Central memory CD8-positive, alpha-beta T cell (primary cell): ENCODE results near the gene SEMA5B.

ENCODE experiments used
- ATAC-seq: fragments of 150-1000 bp; cut with Tn5 transposase; replicated peaks from 2 replicates; pipeline ENCODE4 v1.10.0; 2022; ENCODE audit warnings: mild to moderate bottlenecking, moderate FRiP score, moderate number of reproducible peaks; ENCODE audit not compliant: poor library complexity, severe bottlenecking; ENCODE audit errors: extremely low read depth
- DNase-seq, 2 donors: peaks; one replicate each; pipeline ENCODE4 v3.0.0; 2021; ENCODE audit warnings: low spot score in 2 of 2
- H3K27ac Mint-ChIP-seq: one replicate; pipeline ENCODE4 v1.8.0; 2022; ENCODE audit warnings: low read depth, mild to moderate bottlenecking, moderate library complexity, mixed read lengths
- H3K27me3 Mint-ChIP-seq: one replicate; pipeline ENCODE4 v1.8.0; 2022; ENCODE audit warnings: mixed read lengths
- H3K36me3 Mint-ChIP-seq: one replicate; pipeline ENCODE4 v1.8.0; 2022; ENCODE audit warnings: mild to moderate bottlenecking, moderate library complexity, mixed read lengths; ENCODE audit not compliant: insufficient read depth
- H3K4me1 Mint-ChIP-seq: one replicate; pipeline ENCODE4 v1.8.0; 2022; ENCODE audit warnings: mixed read lengths
- H3K4me3 Mint-ChIP-seq: one replicate; pipeline ENCODE4 v1.8.0; 2022; ENCODE audit warnings: mild to moderate bottlenecking, moderate library complexity, mixed read lengths
- H3K9me3 Mint-ChIP-seq: one replicate; pipeline ENCODE4 v1.8.0; 2022; ENCODE audit warnings: mixed read lengths

Gene SEMA5B

DNA sequence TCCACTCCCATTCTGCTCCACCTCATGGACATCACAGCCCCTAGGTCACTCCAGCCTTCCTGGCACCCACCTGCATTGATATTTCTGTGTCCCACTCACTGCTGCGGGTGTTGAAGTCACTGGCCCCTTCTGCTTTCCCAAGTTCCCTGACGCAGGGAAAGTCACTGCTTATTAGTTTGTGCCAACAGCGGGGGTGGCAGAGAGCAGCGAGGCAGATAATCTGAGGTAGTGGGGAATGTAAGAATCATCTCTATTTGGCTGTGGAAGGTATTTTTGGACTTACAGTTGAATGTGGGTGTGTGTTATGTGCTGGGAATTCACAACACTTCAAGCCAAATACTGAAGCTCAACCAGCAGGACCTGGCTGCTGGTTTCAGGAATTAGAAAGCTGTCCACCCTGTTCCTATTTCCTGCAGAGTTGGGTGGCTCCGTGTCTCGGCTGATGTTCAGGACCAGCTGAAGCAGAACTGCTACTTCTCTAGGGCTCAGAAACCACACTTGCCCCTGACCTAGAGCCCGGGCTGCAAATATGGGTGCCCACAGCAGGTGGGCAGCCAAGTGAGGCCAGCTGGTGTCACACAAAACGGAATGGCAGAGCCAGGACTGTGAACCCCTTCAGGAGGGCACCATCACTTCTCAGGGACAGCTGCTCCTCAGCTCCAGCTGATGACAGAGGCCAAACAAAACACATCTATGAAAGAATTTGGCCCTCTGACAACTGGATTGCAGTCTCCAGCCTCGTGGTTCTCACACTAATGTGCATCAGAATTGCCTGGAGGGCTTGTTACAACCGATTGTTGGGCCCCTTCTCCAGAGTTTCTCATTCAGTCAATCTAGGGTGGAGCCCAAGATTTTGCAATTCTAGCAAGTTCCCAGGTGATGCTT, 57.7 kb downstream of the SEMA5B start:
- ATAC-seq, result no peak
- no peak overlapping the region for H3K4me3 Mint-ChIP-seq
- H3K27ac Mint-ChIP-seq, result no peak overlapping the region
- no peaks in the 10 kb centered on the region for H3K36me3 Mint-ChIP-seq
- no peak for DNase-seq
- peaks cover 8% of the 10 kb centered on the region for H3K27me3 Mint-ChIP-seq
- peaks cover 2% of the 10 kb centered on the region for H3K4me1 Mint-ChIP-seq
- H3K9me3 Mint-ChIP-seq, result no peaks in the 10 kb centered on the region

DNA sequence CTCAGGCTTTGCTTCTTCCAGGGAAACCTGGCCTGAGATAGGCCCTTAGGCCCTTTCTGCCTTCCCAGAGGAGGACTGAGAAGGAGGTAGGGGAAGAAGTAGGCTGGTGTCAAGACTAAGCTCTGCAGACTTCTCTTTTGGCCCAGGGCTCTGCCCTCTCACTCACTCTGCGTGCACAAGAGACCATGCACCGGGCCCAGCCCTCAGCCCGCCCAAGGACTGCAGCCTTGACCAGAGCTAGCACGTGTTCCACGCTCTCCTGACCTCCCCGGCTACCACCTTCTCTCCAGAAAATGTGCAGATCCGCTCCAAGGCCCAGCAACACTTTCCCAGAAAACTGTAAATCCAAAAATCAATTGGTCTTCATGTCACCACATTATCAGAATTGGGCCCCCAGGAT, 59.8 kb downstream of the SEMA5B start:
- Mint-ChIP-seq H3K27ac (no peak overlapping the region), H3K4me1 (no peaks in the 10 kb centered on the region), H3K36me3 (no peaks in the 10 kb centered on the region), H3K27me3 (no peaks in the 10 kb centered on the region), H3K4me3 (no peak overlapping the region), H3K9me3 (no peaks in the 10 kb centered on the region)
- ATAC-seq (no peak), DNase-seq (no peak)

DNA sequence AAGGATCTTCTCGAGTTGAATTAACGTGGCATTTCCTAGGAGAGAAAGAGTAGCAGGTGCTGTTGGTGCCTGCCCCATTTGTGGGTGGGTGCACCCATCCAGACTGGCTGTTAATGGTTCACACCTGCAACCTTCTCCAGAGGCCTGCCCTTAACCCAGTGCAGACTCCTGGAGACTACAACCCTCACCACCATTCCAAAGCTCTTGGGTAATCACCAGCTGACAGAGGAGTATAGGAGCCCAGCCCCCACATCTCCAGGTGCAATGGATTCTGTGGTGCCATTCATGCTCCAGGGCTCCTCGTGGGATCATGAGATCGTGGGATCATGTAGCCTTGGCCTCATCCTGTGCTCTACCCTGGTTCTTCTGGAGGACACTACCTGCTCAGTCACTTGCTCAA, 60.2 kb downstream of the SEMA5B start:
- H3K27ac Mint-ChIP-seq, result no peak overlapping the region
- no peak overlapping the region for H3K4me3 Mint-ChIP-seq
- ATAC-seq, result no peak
- DNase-seq, result no peak
- H3K36me3 Mint-ChIP-seq, result no peaks in the 10 kb centered on the region
- no peaks in the 10 kb centered on the region for H3K27me3 Mint-ChIP-seq
- H3K9me3 Mint-ChIP-seq, result no peaks in the 10 kb centered on the region
- no peaks in the 10 kb centered on the region for H3K4me1 Mint-ChIP-seq

DNA sequence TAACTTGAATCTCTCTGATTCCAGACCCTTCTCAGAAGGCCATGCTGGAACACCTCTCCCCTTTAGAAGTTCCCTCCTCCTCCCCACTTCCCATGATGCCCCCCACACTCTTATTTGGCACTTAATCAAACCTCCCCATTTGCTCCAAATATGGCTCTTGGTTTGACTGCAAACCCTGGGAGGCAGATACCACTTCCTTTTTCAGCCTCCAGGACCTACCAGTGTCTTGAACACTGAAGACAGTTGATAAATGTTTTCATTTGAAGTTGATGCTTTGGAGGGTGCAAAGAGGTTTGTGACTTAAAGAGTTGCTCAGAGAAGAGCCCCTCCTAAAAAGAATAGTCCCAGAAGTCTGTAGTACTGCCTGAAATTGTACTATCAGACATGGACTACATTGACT, 61.5 kb downstream of the SEMA5B start:
- DNase-seq (no peak), ATAC-seq (no peak)
- Mint-ChIP-seq H3K4me3 (no peak overlapping the region), H3K36me3 (no peaks in the 10 kb centered on the region), H3K27ac (no peak overlapping the region), H3K27me3 (peaks cover 1% of the 10 kb centered on the region), H3K4me1 (no peaks in the 10 kb centered on the region), H3K9me3 (no peaks in the 10 kb centered on the region)

DNA sequence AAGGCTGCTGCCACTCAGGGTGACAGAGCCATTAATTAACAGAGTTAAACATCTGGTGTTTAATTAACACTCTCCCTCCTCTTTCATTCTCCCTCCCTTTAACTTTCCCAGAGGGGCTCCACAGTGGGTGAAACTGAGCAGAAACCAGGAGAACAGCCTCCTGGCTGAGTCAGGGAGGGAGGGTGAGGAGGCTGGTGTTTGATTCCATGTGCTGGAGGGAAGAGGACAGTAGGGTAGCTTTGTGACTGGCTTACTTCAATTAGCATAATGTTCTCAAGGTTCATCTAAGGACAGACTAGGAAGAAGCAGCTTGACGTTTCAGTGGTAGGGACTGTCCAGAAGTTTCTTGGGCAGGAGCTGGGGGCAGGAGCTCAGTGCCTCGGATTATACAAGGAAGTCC, 62.8 kb downstream of the SEMA5B start:
- no peak overlapping the region for H3K27ac Mint-ChIP-seq
- H3K4me1 Mint-ChIP-seq, result no peaks in the 10 kb centered on the region
- H3K9me3 Mint-ChIP-seq, result no peaks in the 10 kb centered on the region
- H3K36me3 Mint-ChIP-seq, result no peaks in the 10 kb centered on the region
- ATAC-seq (no peak), DNase-seq (no peak)
- H3K4me3 Mint-ChIP-seq, result no peak overlapping the region
- peaks cover 9% of the 10 kb centered on the region for H3K27me3 Mint-ChIP-seq

DNA sequence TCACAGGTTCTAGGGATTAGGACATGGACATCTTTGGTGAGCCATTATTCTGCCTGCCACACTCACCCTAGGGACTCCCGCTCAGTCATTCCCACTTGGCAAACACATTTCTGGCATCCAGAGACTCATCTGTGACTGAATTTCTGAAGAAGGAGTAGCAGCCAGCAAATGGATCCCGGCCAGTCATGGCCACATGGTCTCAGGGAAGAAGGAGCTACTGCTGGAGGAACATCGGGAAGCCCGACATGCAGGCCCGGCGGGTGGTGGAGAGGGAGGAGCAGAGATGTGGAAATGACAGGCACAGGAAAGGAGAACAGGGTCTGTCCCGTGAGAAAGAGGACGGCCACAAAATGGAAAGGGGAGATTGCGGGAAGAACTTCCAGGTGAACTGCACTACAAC, 65.4 kb downstream of the SEMA5B start:
- Mint-ChIP-seq H3K27ac (no peak overlapping the region), H3K27me3 (peaks cover 11% of the 10 kb centered on the region), H3K4me1 (no peaks in the 10 kb centered on the region), H3K36me3 (no peaks in the 10 kb centered on the region), H3K4me3 (no peak overlapping the region), H3K9me3 (no peaks in the 10 kb centered on the region)
- ATAC-seq, result no peak
- no peak for DNase-seq

DNA sequence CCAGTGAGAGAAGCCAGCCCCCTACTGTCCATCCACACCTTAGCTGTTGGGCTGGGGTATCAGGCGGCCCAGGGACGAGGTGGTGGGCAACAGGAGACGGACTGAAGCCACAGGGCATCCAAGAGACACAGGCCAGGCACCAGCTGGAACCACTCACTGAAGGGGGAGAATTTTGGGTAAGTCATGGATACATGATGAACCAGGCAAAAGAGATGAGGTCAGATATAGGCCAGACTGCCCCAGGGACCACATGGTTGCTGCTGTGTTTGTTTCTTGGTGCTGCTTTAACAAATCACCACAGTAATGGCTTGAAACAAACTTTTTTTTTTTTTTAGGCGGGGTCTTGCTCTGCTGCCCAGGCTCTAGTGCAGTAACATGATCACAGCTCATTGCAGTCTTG, 66.4 kb downstream of the SEMA5B start:
- Mint-ChIP-seq H3K27ac (no peak overlapping the region), H3K27me3 (peaks cover 21% of the 10 kb centered on the region), H3K9me3 (no peaks in the 10 kb centered on the region), H3K4me3 (no peak overlapping the region), H3K36me3 (no peaks in the 10 kb centered on the region), H3K4me1 (no peaks in the 10 kb centered on the region)
- no peak for ATAC-seq
- no peak for DNase-seq

DNA sequence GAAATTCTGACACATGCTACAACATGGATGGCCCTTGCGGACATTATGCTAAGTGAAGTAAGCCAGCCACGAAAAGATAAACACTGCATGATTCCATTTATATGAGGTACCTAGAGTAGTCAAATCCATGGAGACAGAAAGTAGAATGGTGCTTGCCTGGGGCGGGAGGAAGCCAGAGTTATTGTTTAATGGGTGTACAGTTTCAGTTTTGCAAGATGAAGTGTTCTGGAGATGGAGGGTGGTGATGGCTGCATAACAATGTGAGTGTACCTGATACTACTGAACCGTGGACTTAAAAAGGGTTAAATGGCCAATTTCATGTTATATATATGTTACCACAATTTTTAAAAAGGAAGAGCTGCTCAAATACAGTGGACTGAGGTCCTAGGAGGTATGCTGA, 66.9 kb downstream of the SEMA5B start:
- no peak for DNase-seq
- Mint-ChIP-seq H3K9me3 (no peaks in the 10 kb centered on the region), H3K27me3 (peaks cover 26% of the 10 kb centered on the region), H3K4me3 (no peak overlapping the region), H3K36me3 (no peaks in the 10 kb centered on the region), H3K4me1 (no peaks in the 10 kb centered on the region), H3K27ac (no peak overlapping the region)
- ATAC-seq, result no peak

DNA sequence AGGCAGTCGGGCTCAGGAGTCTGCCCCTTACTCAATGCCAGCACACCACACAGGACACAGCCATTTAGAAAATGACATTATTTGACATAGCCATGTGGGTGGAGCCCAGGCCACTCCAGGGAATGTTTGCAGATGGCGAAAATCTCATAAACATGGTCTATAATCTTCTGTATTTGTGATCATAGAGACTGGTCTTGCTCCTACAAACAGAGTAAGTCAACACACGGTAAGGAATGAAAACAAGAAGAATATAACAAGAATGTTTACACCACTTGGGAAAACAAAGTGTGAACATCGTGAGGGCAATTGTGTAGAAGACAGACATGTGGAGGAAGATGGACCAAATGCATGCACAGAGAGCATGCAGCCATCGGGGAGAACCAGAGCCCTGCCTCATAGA, 68.2 kb downstream of the SEMA5B start:
- H3K27me3 Mint-ChIP-seq, result peaks cover 30% of the 10 kb centered on the region
- H3K4me1 Mint-ChIP-seq, result no peaks in the 10 kb centered on the region
- no peaks in the 10 kb centered on the region for H3K36me3 Mint-ChIP-seq
- no peak overlapping the region for H3K27ac Mint-ChIP-seq
- H3K4me3 Mint-ChIP-seq, result no peak overlapping the region
- ATAC-seq (no peak), DNase-seq (no peak)
- H3K9me3 Mint-ChIP-seq, result no peaks in the 10 kb centered on the region

DNA sequence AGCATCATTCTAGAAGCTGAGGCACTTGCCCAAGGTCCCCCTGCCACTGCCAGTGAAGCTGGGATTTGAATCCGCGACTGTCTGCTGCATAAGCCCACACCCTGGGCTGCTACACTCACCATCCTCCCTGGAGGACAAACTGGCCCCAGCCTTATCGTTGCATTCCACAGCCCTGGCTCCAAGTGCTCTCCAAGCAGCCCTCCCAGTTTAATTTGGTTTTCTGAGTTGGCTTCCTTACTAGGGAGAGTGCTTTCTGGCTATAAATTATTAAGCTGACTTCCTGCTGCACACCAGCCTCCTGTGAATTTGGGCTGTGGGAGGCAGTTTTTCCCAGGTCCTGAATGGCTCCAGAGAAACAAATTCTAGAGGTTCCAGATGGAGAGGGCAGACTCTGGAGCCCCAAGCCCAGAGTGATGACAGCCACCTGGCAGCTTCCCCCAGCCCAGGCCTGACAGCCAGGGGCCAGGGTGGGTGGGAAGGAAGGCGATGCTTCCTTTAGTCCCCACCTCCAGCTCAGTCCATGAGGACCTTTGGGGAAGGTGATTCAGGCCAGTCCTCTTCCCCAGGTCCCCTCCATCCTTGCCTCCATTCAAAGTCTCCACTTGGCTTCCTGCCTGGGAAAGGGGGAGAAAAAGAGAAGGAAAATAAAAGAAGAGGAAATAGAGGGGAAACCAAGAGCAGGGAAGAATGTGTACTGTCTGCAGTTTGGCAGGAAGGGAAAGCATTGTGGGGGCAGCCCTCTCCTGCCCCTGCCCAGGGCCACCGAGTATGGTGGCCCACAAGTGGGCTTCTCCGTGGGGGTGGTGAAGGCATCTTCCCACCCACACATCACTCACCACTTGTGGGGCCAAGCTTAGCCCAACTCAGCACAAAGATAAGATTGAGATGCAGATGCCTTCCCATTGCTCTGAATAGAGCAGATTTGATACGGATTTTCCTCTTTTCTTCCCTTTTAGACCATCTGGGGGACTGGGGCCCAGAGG, 69.6 kb downstream of the SEMA5B start:
- H3K27ac Mint-ChIP-seq, result no peak overlapping the region
- peaks cover 30% of the 10 kb centered on the region for H3K27me3 Mint-ChIP-seq
- no peaks in the 10 kb centered on the region for H3K36me3 Mint-ChIP-seq
- no peak overlapping the region for H3K4me3 Mint-ChIP-seq
- H3K4me1 Mint-ChIP-seq, result no peaks in the 10 kb centered on the region
- DNase-seq, result no peak
- H3K9me3 Mint-ChIP-seq, result no peaks in the 10 kb centered on the region
- no peak for ATAC-seq

DNA sequence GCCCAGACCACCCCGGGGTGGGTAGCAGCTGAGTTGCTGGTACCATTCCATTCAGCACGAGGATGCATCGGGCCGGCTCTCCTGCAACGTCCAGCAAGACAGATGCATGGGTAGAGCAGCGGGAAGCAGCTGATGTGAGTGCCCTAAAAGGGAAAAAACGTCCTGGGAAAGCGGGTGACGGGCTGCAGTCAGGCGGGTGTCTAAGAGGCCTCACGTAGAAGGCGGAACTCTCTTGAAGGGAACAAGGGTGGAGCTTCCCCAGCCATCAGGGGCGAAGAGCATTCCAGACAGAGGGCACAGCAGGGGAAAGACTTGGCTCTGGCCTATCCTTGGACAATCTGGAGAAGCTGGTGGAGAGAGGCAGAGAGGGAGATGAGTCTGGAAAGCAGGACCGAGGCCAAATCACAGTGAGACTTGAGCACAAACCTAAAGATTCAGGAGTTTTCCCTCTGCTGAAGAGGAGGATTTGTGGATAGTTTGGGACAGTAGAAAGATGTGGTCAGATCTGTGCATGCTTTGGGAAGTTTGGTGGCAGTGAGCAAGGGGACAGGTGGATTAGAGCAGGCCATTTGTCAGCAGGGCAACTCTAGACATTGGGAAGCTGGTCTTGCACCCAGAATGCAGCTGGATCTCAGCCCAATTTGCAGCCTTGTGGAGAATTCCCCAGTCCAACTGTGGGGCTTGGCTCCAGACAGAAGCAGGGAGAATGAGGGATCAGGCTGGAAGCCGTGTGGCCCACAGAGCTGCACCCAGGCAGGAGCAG, 70.7 kb downstream of the SEMA5B start:
- Mint-ChIP-seq H3K36me3 (no peaks in the 10 kb centered on the region), H3K4me1 (no peaks in the 10 kb centered on the region), H3K27ac (no peak overlapping the region), H3K27me3 (peaks cover 30% of the 10 kb centered on the region), H3K9me3 (no peaks in the 10 kb centered on the region), H3K4me3 (no peak overlapping the region)
- DNase-seq, result no peak
- ATAC-seq, result no peak

DNA sequence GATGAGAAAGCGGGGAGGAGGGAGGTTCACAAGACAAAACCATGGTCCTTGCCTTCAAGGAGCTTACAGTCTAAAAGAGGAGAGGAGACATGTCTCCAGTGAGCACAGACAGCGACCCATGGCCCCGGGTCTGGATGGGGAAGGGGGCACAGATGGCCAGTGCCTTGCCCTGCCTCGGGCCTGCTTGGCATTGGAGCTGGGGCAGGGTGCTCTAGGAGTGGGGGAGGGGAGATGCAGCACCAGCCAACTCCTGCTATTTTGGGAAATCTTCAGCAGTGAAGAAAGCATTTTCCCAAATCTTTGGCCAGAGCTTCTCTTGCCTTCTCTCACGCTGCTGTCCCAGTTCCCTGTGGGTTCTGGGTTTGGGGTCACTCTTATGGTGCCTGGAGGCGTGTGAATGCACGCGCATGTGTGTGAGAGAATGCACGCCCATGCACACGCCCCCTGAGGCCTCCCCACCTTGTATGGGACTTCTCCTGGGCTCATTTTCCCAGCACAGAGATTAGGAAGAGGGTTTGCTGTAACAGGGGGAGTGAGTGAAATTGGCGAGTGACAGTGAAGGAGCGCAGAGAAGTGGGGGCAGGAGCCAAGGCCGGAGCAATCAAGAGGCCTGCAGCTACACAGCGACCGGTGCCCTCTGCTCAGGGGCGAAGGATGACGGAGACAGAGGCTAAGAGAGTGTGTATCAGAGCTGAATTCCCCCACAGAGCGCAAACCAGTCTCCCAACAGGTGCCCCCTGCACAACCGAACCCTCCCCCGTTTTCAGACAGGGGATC, 71.5 kb downstream of the SEMA5B start:
- no peak overlapping the region for H3K27ac Mint-ChIP-seq
- H3K27me3 Mint-ChIP-seq, result peaks cover 29% of the 10 kb centered on the region
- DNase-seq, result no peak
- H3K4me1 Mint-ChIP-seq, result no peaks in the 10 kb centered on the region
- H3K36me3 Mint-ChIP-seq, result no peaks in the 10 kb centered on the region
- no peaks in the 10 kb centered on the region for H3K9me3 Mint-ChIP-seq
- ATAC-seq, result no peak
- no peak overlapping the region for H3K4me3 Mint-ChIP-seq
